Ovary (tissue), 3 donors: ENCODE measurements around the gene QRICH2.
"Not testable (repeated sequence)": the region's sequence is repeated elsewhere in the genome, so short reads cannot be mapped to it uniquely, and the experiment has no call there.

ENCODE experiments used
- CTCF ChIP-seq, 3 donors: fragments of 450-650 bp in 2 of 3; fragments of 200-600 bp in 1 of 3; IDR thresholded peaks; one replicate each; pipeline versions ENCODE4 v1.5.1 to v1.8.0; 2016 to 2022; ENCODE audit warnings: antibody characterized with exemption in 3 of 3, mild to moderate bottlenecking in 1 of 3
- EP300 ChIP-seq: sonication (generic); formaldehyde crosslinking; IDR thresholded peaks from one replicate; pipeline ENCODE4 v1.6.1; 2017; ENCODE audit warnings: antibody characterized with exemption
- POLR2A ChIP-seq: fragments of 450-650 bp; IDR thresholded peaks from one replicate; pipeline ENCODE4 v1.6.1; 2017; ENCODE audit warnings: antibody characterized with exemption, mild to moderate bottlenecking, moderate library complexity
- donor health status: DM: no; HTN: no; CAD: no.

DNA sequence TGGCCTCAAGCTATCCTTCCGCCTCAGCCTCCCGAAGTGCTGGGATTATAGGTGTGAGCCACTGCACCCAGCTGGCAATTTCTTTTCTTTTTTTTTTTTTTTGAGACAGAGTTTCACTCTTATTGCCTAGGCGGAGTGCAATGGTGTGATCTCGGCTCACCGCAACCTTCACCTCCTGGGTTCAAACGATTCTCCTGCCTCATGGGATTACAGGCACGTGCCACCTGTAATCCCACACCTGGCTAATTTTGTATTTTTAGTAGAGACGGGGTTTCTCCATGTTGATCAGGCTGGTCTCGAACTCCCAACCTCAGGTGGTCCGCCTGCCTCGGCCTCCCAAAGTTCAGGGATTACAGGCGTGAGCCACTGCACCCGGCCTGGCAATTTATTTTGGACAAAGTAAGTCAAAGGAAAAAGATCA lies 40.5 kb downstream of the QRICH2 start:
- TF ChIP-seq CTCF (IDR thresholded peaks at IDR 0.05); EP300; POLR2A: not testable (repeated sequence)
